Thoracic aorta (tissue), 2 donors: Measurements from ENCODE around the gene PARD6B. TPM values are rescaled to one million over a fixed set of nuclear protein-coding genes. Genes with fewer than 3 reads are reported as not detected.
A peak's percentile ranks its signal among the peaks of the same experiment; 100 is the strongest.

Experiments
- ATAC-seq: fragments of 150-250 bp; one replicate; pipeline ENCODE4 v1.8.0; 2017; ENCODE audit warnings: low read depth; ENCODE audit not compliant: insufficient number of reproducible peaks, low FRiP score
- DNase-seq: peaks from one replicate; pipeline ENCODE4 v3.0.0-alpha.2; 2020; ENCODE audit warnings: low spot score
- H3K27ac ChIP-seq, 2 donors: fragments of 200-600 bp; sonication (generic); 1 replicate in 1 of 2; 2 replicates in 1 of 2; pipeline ENCODE4 v1.5.1; 2016; ENCODE audit warnings: mild to moderate bottlenecking in 2 of 2, moderate library complexity in 2 of 2
- H3K27me3 ChIP-seq: fragments of 200-600 bp; sonication (generic); replicated peaks from 2 replicates; pipeline ENCODE4 v1.6.0; 2016; ENCODE audit warnings: mild to moderate bottlenecking; ENCODE audit not compliant: insufficient read depth
- H3K36me3 ChIP-seq: fragments of 200-600 bp; sonication (generic); one replicate; pipeline ENCODE4 v1.5.1; 2016
- H3K4me1 ChIP-seq, 2 donors: fragments of 200-600 bp; sonication (generic); 1 replicate in 1 of 2; 2 replicates in 1 of 2; pipeline versions ENCODE4 v1.5.1 to v1.6.0; 2016; ENCODE audit warnings: low read depth in 2 of 2, mild to moderate bottlenecking in 1 of 2; ENCODE audit not compliant: control insufficient read depth in 1 of 2
- H3K4me3 ChIP-seq: fragments of 200-600 bp; sonication (generic); 2 replicates; pipeline ENCODE4 v1.5.1; 2016; ENCODE audit warnings: mild to moderate bottlenecking
- H3K9me3 ChIP-seq: fragments of 200-600 bp; sonication (generic); 2 replicates; pipeline ENCODE4 v1.5.1; 2016
- CTCF ChIP-seq: fragments of 200-600 bp; sonication (generic); IDR thresholded peaks from one replicate; pipeline ENCODE4 v1.5.1; 2019; ENCODE audit warnings: antibody characterized with exemption
- total RNA-seq, 2 donors: library from RNA; depleted of rRNA; stranded (reverse); fragments of >200 nt; gene quantifications; one replicate each; pipeline versions ENCODE4 v1.1.0 to v1.2.3, GENCODE V29; 2016

Gene PARD6B
- total RNA-seq, 2 donors from 2014 or later: 2.8 to 10.7 TPM

DNA sequence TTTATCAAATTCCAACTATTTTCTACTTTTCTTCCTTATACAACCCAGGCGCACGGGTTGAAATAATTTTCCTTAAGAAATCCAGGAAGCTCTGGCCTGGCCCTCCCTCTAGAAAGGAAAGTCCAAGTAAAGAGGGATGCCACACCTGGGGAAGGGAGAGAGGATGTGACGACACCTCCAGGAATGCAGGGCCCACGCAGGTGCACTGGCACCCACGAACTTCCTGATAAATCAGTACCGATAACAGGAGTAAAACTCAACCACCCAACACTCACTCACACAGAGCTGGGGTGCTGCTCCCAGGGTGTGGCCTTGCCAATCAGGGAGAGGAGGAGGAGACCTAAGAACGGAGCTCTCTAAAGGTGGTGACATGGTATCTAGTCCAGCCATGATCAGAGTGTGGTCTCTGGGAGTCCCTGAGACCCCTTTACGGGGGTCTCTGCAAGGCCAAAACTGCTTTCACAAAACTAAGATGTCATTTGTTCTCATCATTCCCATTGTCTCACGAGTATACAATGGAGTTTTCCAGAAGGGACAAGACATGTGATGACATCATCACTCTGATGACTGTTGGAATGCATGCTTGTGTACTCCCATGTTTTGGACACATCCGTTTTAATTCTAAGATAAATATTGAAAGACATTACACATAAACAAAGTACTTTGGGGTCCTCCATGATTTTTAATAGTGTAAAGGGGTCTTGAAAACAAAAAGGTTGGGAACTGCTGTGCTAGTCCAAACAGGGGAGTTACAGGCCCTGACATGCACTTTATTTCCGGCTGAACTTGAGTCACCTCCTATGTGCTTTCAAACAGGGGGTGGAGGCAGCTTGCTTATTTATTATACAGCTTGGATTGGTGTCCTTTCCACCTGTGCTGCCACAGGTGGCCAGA, 2.2 kb upstream of the PARD6B start:
- DNase-seq: no peak
- Histone ChIP-seq H3K36me3 (no peaks in the 10 kb centered on the region), H3K4me3 (no peak overlapping the region), H3K9me3 (no peaks in the 10 kb centered on the region), H3K4me1 (peaks cover 20 to 43% of the 10 kb centered on the region in 2 donors), H3K27me3 (no peaks in the 10 kb centered on the region), H3K27ac (no peak overlapping the region)
- TF ChIP-seq CTCF: no peak
- ATAC-seq: no peak

- H3K27ac ChIP-seq: peak overlapping the region; percentile 74 to 78
- H3K4me1 ChIP-seq: peaks cover 14 to 35% of the 10 kb centered on the region in 2 donors
- no peaks in the 10 kb centered on the region for H3K36me3 ChIP-seq
- TF ChIP-seq CTCF: no peak
- peak overlapping the region; percentile 91 for H3K4me3 ChIP-seq
- no peaks in the 10 kb centered on the region for H3K27me3 ChIP-seq
- DNase-seq (peak; percentile 6), ATAC-seq (no peak)
- H3K9me3 ChIP-seq: no peaks in the 10 kb centered on the region
Measured at GRCh38 chr20:50729901-50730764, 1.2 kb upstream of the PARD6B start.

GRCh38 chr20:50730765-50731054, 670 bp upstream of the PARD6B start:
- TF ChIP-seq CTCF: no peak
- no peaks in the 10 kb centered on the region for H3K9me3 ChIP-seq
- H3K36me3 ChIP-seq: no peaks in the 10 kb centered on the region
- H3K4me1 ChIP-seq: peaks cover 9 to 30% of the 10 kb centered on the region in 2 donors
- peak overlapping the region; percentile 74 to 78 for H3K27ac ChIP-seq
- ATAC-seq: no peak
- peak overlapping the region; percentile 91 for H3K4me3 ChIP-seq
- H3K27me3 ChIP-seq: no peaks in the 10 kb centered on the region
- no peak for DNase-seq

DNA sequence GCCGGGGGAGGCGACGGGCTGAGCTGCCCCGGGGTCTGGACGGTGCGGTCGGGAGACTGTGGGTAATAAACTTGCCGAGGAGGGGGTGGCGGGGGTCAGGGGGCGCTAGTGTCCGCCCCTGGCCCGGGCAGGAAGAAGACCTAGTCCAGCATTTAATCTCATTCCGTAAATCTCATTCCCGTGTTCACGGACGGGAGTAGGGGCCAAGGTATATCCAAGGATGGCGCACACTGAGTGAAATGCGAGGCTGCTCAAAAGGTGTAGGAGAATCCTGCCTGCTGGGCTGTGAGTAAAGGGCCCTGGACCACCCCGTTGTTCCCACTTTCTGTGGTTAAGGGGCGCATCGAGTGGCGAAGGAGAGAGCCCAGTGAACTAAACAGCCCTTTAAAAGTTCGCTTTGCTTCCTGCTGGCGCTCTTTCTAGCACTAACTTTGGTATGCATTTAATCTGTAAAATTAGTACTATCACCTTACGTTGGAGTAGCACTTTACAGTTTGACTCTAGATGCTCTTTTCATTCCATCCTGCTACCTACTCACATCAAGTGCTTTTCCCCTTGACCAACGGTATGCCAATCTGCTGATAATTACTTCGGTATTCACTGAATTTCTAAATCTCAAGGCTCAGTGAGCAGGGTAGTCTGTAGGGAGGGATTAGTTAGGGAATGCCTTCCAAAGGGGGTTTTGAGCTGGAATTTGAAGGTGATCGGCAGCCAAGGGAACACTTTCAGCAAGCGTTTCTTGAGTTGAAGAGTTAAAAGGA, 730 bp downstream of the PARD6B start:
- H3K4me1 ChIP-seq: peaks cover 9 to 25% of the 10 kb centered on the region in 2 donors
- no peak for TF ChIP-seq CTCF
- peak overlapping the region; percentile 74 to 78 for H3K27ac ChIP-seq
- peak overlapping the region; percentile 91 for H3K4me3 ChIP-seq
- no peaks in the 10 kb centered on the region for H3K36me3 ChIP-seq
- no peaks in the 10 kb centered on the region for H3K9me3 ChIP-seq
- ATAC-seq (no peak), DNase-seq (no peak)
- H3K27me3 ChIP-seq: no peaks in the 10 kb centered on the region
